GM20431 (cell line): ENCODE results near the gene ZNF366.

Experiments used
- in situ Hi-C: fragments of 300-500 bp; cut with MseI, MboI; formaldehyde crosslinking; loops from one replicate; pipeline ENCODE4 v1.15.0; 2020; ENCODE audit warnings: low sequenced_read_pairs; ENCODE audit not compliant: unreplicated experiment

Gene ZNF366

DNA sequence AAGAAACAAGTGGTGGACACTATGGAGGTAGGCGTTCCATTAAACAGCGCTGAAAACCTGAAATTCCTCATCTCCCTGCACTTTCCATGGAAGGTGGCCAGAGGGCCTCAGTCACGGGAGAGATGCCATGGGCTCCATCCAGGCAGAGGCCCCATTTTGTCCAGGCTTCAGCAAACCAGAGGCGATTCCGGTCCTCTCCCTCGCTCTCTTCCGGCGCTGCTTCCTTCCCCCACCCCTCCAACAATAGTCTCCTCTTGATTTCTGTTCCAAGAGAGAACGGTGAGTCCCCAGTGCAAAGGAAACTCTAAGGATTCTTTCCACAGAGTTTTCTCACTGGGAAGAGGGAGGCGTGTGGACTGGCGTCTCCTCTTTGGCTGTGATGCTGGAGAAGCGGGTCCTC is 7.5 kb downstream of the ZNF366 start:
- in situ Hi-C loops: loop anchor here (25.0 kb wide), 1 partner anchor 112 kb away; no protein-coding TSS in a partner anchor

DNA sequence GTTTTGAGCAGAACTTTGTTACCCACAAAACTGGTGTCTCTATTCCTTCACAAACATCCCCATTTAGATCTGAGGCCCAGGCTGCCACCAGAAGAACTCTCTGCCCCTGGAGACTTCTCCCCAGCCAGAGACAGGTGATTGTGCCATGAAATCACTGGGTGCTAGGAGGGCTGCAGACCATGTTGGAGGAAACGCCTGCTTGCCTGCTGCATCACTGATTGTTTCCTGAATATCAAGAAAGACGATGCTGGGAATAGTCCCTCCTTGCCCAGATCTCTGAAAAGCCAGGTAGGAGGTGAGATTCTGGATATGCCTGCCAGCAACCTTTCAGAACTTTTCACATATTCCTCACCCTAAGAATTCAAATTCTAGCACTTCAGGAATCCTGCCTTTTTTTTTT is 8.1 kb downstream of the ZNF366 start:
- in situ Hi-C loops: no loop called here

DNA sequence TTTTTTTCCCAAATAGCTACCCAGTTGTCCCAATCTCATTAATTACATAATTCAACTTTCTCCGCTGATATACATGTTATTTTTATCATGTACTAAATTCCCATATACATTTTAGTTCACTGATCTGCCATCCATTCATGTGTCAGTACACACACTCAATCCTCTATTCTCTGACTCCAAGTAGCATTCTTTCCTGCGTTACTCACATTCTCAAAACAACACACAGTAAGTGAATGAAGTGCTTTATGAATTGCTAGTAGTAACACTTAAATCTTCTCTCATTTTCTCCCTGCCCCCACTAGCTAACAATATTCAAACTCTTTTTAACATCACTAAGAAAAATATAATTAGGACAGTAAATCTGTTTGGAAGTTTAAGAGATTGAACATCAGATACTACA is 8.9 kb downstream of the ZNF366 start:
- in situ Hi-C loops: no loop called here

DNA sequence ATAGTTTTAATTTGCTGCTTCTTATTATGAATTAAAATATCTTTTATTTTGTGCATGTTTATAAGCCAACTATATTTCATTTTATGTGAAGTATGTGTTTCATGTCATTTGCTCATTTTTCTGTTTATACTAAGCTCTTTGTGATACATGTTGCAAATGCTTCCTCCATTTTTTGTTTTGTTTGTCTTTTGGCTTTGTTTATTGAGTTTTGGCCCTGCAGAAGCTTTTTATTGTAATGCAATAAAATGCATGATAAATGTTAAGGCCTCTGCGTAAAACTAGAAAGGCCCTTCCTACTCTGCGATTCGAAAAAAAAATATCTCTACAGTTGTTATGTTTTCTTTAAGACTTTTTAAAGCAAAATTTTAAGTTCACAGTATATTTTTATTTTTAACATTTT is 9.4 kb downstream of the ZNF366 start:
- in situ Hi-C loops: no loop called here

DNA sequence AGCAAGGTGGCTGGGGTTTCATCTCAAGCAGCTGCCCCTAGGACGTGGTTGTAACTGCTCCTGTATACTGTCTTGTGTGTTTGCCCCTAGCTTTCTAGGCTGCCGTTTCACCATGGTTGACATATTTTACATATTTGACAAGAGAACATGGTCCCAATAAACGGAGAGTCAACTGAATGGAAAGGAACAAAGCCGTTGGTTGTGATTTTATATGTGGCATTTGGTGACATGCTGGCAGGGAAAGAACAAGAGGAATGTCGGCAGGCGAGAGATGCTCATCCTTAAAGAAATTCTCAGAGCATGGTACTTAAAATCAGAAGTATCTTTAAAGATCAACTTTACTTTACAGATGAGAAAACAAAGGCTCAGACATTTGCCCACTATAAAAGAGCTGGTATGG is 11.8 kb downstream of the ZNF366 start:
- in situ Hi-C loops: no loop called here

DNA sequence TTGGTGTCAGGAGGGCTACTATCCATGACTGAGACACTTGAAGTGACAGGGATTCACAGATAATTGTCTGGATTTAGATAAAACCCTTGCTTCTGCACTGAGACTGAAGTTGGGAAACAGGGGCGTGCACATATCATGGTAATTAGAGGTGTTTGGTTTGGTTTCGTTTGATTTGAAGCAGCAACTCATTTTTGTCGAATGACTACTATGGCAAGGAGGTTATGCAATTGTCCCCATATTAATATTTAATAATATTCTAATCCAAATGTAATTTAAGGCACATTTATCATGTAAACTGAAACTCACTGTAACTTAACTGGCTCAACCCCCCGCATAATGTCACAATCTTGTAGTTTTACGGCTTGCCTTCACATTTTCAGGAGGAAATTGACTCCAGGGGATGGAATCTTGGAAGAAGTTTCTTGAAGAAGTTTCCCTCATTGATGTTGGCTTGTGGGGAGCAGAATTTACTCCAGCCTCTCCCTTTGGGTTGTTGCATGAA is 12.5 kb downstream of the ZNF366 start:
- in situ Hi-C loops: no loop called here

DNA sequence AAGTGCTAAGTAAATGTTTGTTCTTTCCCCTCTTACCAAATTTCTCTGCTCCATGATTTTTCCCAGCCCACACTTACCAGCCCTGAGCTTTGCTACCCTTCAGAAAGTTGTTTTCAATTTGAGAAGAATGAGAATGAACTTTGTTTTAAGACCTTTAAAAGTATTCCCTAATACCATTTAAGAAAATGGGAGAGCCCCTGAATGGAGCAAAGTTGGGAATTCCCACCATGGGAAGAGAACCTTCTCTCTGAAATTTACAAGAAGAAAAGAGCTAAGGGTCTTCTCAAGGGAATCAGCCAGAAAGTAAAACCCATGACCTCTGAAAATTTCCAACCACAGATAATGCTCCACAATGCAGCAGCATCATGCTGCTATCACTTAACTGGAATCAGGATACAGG is 17.7 kb downstream of the ZNF366 start:
- in situ Hi-C loops: no loop called here

DNA sequence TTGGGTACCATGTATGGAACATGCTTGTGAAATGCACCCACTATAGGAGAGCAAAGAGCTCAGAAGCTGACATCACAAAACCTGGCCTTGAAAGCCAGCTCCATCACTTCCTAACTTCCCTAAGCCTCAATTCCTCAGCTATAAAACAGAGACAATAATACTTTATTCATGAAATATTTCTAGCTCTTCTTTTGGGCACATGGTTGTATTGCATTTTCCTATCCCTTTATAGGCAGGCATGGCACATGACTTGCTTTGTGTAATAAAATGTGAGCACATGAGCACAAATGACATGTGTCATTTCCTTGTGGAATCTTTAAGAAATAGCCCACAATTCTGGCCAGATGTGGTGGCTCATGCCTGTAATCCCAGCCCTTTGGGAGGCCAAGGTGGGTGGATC is 18.5 kb downstream of the ZNF366 start:
- in situ Hi-C loops: no loop called here

DNA sequence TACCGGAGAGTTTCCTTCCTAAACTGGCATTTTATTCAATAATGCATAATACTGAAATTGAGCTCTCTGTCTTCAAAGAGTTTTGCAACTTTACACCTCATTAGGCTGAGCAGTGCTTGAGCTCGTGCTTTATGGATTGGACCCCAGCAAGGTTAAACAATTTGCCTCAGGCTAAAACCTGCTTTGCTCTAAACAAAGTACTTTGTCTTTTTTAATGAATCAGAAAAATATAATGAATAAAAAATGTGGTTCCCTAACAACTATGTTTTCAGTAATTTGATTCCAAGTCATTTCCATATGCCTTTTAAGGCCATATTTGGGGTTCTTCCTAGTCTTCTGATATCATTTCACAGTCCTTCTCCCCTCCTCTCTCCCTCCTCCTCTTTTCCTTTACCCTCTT is 20.0 kb downstream of the ZNF366 start:
- in situ Hi-C loops: no loop called here

DNA sequence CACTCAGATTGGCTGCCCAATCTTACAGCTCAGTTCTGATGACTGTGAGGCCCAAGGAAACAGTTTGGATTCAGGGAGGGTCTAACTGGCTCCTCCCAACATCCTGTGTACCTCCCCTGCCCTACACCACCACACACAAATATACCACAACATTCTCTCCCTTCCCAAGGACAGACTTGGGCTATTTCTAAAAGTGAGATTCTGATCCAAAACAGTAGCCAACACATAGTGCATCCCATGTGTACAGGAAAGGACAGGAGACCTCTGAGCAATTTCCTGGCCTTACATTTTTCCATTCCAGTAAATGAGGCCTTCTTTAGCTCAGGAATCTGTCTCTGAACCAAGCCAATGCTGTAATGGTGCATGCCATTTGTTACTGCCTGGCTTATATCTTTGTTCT is 20.8 kb downstream of the ZNF366 start:
- in situ Hi-C loops: no loop called here

DNA sequence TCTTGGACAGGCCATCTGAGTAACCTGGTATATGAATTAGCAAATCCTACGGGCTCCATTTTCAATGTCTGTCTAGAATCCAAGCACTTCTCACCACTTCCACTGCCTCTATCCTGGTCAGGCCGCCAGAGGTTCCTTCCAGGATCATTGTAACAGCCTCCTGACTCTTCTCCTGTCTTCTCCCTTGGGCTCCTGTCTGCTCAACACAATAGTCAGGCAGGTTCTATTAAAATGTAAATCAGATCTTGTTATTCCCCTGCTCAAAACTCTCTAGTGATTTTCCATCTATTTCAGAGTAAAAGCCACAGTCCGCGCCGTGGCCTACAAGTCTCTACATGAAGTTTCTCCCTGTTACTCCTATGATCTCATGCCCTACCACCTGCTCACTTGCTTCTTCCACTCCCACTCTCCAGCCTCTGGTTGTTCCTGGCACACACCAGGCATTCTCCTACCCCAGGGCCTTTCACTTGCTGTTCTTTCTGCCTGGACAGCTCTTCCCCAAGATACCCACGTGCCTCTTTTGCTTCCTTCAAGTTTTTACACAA is 21.7 kb downstream of the ZNF366 start:
- in situ Hi-C loops: no loop called here

DNA sequence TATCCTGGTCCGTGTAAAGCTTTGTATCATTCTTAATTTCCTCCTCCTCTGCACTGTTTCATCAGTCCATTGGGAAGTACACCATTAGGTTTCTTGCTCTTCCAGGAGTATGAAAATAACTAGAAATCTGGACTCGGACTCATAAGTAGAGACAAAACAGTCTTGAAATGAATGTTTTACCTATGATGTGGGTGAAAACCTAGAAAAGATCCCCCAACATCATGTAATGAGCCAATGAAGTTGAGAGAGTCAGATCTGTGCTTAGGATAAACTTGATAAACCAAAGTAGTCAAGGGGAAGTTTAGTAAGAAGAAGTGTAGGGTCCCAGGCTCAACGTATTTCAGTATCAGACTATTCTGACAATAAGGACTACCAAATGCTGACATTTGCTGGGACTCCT is 25.2 kb downstream of the ZNF366 start:
- in situ Hi-C loops: no loop called here

DNA sequence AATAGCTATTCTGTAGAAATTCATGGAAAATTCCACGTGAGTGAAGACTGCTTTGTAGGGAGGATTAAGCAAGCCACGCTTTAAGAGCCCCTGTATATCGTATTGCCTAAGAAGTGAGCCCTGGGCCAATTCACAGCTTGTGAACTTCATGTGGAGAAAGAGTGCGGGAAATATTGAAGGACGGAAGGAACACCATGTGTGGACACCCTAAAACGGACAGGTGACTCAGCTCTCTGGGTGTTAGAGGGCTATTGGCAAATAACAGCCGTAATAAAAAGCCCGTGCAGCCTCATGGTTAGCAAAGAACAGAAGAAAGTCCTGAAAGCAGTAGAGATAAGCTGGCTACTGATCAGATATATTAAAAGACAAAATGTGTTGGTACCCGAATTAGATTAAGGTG is 26.4 kb downstream of the ZNF366 start:
- in situ Hi-C loops: no loop called here

DNA sequence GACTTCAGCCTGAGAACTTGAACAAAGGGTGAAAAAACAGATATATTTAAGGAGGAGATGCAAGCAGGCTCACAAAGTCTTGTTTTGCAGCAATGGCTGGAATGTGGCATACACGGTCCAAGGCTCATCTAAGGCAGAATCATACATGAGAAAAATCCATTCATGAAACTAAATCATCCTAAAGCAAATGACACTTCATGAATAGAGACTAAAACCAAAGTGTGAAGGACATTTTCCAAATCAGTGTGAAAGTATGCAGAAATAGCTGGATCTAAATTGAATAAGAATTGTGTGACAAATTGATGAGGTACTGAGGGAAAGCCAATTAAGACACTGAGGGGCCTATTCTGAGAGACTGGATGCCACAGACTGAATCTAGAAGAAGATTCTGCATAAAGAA is 27.3 kb downstream of the ZNF366 start:
- in situ Hi-C loops: no loop called here

DNA sequence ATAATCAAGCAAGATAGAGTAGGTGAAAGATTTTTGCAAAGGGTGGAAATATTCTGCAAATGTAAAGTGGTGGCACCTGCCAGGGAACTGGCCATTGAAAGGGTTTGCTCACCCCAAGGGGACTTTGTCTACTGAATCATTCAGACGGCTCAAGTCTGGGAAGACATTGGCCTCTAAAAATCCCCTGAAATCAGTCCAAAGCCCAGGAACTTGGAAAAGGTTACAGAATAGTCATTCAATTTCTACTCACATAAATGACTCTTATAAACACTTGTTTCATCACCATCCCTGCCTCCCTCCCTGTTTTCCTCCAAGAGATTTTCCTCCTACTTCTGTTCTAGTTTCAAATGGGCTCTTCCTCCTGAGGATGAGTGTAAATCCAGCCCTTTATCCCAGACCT is 28.5 kb downstream of the ZNF366 start:
- in situ Hi-C loops: no loop called here

DNA sequence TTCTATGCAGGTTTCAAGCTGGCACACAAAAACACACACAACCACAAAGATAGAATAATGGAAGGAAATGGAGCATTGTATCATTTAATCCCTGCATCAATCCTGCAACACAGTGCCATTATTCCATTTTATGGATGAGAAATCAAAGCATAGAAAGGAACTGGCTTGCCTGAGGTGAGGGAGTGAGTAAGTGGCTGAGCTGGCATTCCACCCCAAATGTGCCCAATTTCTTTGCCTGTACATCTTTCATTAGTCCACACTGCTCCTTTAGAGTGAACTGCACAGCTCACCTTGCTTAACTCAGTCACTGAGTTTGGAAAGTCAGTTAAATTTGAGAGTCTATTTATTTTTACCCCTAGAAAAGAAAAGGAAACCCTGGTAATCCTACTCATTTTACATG is 28.9 kb downstream of the ZNF366 start:
- in situ Hi-C loops: no loop called here

DNA sequence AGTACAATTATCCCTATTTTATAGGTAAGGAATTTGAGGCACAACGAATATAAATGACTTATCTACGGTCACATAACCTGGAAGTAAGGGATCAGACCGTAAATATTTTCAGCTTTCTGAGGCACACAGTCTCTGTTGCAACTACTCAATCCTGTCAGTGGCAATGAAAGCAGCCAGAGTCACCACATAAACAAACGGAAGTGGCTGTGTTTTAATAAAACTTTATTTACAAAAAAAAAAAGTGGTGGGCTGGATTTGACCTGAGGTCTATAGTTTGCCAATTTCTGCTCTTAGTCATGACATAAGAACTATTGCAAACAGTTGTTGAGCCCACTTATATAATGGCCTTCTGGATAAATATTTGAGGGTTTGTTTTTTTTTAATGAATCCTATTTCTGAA is 29.6 kb downstream of the ZNF366 start:
- in situ Hi-C loops: no loop called here

DNA sequence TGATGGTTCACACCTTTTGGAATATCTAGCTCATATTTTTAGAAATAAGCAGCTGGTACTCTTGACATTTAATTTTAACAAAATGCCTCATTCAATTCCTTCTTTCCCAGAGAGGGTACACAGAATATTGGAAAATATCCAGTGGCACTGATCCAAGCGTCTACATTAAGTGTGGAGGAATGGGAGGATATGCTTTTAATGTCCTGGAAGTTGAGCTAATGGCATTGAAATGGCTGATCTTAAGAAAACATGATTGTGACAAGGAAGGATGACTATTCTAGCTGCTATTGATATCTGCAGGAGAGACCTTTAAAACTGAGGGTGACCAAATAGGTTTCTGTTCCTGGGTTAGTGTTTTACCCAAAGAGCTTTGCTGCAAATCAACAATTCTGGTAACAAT is 30.0 kb downstream of the ZNF366 start:
- in situ Hi-C loops: no loop called here

DNA sequence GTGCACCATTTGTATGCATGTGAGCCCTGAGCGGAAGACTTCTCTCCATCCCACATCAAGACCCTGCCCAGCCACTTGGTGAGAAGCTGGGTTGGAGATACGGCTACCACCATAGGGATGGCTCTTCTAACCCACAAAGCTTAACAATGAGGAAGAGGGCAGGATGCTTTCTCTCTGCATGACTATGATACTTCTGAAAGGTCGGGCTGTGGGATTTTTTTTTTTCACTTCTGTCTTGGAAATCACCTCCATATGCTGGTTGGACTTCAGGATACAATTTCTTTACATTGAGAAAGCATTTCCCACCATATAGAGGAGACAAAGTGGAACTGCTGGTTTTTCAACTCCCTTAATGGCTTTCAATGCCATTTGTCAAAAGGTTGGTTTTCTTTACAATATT is 30.5 kb downstream of the ZNF366 start:
- in situ Hi-C loops: no loop called here

DNA sequence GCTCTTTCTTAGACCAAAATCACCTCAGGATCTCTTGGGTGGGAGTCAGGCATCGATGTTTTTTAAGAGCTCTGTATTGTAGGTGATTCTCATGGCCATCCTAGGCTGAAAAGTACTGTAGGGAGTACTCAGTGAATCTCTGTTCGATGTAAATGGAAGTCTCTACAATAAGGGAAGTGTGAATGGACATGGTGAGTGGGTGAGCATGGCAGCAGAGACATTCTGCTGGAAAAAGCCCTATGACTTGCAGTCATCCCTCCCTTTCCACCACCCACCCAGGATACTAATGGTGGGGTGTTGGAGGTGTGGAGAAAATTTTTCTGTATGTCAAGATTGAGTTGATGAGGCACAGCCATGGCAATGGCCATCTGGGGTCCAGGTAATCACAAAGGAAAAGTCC is 30.9 kb downstream of the ZNF366 start:
- in situ Hi-C loops: no loop called here

DNA sequence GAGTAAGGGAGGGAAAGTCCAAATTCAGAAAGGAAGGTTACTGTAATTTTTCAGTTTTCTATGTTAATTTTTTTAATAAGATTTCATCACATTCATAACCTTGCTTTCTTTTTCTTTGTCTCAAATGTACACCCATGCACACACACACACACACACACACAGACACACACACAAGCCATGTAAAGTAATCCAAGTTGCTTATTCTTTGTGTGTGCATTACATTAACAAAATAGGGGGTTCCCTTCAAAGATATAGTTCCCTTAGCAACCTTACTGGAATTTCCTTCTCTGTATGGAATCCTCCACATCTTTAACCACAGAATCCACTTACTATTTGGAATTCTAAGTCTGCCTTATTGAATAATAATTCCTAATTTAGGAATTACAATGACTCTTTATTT is 32.7 kb downstream of the ZNF366 start:
- in situ Hi-C loops: no loop called here

DNA sequence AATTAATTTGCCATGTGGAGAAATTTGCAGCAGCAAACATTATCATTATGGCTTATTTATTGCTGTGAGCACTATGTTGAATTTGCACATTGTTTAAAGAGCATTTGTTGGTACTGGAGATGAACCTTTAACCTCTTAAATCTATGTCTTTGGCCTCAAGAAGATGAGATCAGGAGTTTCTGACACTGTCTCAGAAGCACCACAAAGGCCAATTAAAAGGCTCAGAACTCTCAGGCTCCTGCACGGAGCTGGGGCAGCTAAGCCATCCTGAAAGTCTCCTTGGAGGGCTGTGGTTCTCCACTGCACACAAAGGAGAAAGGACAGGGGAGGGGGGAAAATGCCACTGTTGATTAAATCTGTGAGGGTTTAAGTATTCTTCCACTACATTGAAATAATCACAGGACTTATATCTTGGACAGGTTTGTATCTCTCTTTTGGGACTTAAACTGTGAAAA is 33.1 kb downstream of the ZNF366 start:
- in situ Hi-C loops: no loop called here
